Stimulated activated CD4-positive, alpha-beta T cell treated with anti-CD3 and anti-CD28 coated beads, Interleukin-12 subunit alpha, Interleukin-12 subunit beta, amount 100 ng/mL, for 4 hours (primary cell): Measurements from ENCODE around the gene ATP10A.
"Not testable (repeated sequence)": the region's sequence is repeated elsewhere in the genome, so short reads cannot be mapped to it uniquely, and the experiment has no call there.

Source experiments
- DNase-seq: peaks from one replicate; pipeline ENCODE4 v3.0.0-alpha.2; 2020

ATP10A gene

DNA sequence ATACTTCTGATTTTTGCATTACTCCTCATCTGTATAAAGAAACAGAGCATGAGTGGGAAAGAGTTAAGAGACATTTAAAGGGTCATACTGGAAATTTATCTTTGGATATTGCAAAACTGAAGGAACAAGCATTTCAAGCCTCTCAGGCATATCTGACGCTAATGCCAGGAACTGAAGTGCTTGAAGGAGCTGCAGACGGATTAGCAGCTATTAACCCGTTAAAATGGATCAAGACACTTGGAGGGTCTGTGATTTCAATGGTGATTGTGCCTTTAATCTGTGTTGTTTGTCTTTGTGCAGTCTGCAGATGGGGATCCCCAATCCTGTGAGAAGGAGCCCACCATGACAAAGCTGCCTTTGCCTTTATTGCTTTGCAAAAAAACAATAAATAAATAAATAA is 221.8 kb downstream of the ATP10A start:
- no peak for DNase-seq

DNA sequence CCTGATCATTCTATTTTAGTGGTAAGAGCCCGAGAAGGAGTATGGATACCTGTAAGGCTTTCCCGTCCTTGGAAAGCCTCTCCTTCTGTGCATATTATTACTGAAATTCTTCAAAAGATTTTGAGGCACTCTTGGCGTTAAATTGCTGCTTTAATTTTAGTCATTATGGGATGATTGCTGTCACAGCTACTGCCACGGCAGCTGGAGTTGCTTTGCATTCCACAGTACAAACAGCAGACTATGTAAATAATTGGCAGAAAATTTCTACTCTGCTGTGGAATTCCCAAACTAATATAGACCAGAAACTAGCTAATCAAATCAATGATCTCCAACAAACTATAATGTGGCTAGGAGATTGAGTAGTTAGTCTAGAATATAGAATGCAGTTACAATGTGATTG is 222.2 kb downstream of the ATP10A start:
- DNase-seq, result not testable (repeated sequence)

DNA sequence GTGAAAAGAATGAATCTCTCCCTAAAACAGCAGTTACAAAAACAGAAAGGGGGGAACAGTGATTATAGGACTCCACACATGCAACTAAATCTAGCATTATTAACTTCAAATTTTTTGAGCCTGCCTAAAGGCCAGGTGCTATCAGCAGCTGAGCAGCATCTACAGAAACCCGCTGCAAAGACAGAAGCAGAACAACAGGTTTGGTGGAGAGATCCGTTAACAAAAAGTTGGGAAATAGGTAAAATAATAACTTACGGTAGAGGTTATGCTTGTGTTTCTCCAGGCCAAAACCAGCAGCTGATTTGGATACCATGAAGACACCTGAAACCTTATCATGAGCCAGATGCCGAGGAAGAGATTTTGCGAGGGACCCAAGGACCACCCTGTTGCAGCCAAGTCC is 222.7 kb downstream of the ATP10A start:
- no peak for DNase-seq

DNA sequence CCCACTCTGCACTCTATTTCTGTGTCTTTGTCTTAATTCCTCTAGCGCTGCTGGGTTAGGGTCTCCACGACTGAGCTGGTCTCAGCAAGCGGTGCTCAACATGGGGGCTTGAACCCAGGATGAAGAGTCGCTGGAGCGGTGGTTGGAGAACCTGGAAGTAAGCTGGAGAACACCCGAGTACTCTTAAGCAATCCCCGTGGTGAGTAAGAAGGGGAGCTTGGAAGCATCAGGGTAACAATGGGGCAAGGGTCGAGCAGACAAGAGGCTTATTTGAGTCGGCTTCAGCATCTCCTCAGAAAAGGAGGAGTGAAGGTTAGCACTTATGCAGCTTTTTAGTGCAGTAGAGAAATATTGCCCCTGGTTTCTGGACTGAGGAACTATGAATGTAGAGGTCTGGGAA is 226.6 kb downstream of the ATP10A start:
- DNase-seq, result not testable (repeated sequence)

DNA sequence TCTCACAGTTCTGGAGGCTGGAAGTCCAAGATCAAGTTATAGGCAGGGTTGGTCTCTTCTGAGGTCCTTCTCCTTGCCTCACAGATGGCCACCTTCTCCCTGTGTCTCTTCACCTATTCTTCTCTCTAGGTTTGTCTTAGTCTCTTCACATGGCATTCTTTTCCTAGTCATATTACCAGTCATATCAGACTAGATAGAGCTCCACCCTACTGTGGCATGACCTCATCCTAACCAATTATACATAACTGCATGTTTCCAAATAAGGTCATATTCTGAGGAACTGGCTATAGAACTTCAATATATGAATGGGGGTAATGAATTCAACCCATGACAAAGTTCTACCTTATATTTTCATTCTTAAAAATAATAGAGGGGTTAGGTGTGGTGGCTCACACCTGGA is 227.9 kb downstream of the ATP10A start:
- no peak for DNase-seq

DNA sequence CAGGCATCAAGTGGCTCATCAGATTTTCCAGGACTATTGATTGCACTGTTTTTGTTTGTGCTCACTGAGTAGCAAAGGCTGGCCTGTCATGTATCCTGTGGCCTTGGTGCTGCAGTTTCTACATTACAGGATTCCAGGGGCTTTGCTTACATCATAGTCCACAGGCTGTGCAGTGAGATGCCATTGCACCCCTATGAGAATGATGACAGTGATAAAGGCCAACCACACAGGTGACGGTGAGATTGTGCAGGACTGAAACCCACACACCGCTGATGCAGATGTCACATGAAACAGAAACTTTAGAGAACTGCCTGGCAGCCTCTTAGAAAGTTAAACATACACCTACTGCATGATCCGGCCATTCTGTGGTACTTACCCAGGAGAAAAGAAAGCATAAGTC is 229.3 kb downstream of the ATP10A start:
- no peak for DNase-seq

DNA sequence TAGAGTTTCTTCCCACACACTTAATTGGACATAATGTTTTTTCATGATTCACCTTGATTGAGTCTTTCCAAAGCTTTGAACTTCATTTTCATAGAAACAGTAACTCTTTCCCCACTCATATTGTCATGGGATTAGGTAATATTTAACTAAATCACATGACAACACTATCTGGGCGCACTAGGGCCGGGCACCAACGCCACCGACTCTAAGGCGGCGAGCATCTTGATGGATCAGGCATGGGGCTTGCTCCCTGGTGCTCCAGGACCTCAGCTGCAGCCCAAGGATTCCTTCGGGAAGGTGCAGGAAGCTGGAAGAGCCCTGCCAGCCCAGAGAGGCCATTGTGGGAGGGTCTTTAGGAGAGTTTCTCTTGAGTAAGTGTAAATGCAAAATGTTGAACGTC is 231.2 kb downstream of the ATP10A start:
- no peak for DNase-seq
